ENCODE measurements around the gene PDE8B.

DNA sequence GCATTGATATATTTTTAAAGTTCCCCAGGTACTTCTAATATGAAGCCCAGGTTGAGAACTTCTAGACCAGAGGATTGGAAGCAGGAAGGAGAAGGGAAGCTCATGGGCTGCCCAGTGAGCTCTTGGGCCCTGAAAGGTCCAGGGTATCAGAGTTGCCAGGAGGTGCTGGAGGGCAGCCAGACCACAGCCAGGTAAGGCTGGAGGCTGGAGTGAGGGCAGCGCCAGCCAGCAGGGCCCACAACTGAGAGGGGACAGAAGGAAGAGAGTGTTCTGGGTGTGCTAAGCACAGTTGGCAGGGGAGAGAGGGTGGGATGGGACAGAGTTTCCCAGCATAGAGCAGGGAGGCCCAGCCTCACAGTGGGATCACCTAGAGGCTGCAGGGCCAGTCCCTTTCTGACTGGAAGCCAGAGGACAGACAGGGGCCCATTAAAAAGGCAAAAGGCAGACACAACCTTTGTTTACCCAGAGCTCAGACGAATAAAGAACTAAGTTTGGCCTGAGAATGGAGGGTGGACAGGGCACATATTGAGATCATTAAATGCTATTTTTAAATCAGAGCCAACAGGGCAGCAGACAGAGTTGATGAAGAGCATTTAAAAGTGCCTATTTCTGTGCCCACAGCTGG is 94.9 kb downstream of the PDE8B start:
- TF ChIP-seq, protein P1, sequence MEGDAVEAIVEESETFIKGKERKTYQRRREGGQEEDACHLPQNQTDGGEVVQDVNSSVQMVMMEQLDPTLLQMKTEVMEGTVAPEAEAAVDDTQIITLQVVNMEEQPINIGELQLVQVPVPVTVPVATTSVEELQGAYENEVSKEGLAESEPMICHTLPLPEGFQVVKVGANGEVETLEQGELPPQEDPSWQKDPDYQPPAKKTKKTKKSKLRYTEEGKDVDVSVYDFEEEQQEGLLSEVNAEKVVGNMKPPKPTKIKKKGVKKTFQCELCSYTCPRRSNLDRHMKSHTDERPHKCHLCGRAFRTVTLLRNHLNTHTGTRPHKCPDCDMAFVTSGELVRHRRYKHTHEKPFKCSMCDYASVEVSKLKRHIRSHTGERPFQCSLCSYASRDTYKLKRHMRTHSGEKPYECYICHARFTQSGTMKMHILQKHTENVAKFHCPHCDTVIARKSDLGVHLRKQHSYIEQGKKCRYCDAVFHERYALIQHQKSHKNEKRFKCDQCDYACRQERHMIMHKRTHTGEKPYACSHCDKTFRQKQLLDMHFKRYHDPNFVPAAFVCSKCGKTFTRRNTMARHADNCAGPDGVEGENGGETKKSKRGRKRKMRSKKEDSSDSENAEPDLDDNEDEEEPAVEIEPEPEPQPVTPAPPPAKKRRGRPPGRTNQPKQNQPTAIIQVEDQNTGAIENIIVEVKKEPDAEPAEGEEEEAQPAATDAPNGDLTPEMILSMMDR (optimal IDR thresholded peaks at IDR 0.05 in 1 of 3, IDR thresholded peaks at IDR 0.05 in 1 of 3, conservative IDR thresholded peaks at IDR 0.05 in 1 of 3; ENCODE audit: extremely low read depth in 1 of 3, insufficient read depth in 2 of 3, low read length in 3 of 3) = no peak
- no peak for TF ChIP-seq EZH2 (IDR thresholded peaks at IDR 0.05; ENCODE audit: low read length)

Measured in keratinocyte (primary cell).